IPS DF 19.7 (cell line): ENCODE measurements around the gene TMIGD1.

Source experiments
- DNase-seq: peaks from one replicate; pipeline ENCODE4 v3.0.0-alpha.2; 2013; ENCODE audit warnings: low read depth, low spot score

The TMIGD1 gene

DNA sequence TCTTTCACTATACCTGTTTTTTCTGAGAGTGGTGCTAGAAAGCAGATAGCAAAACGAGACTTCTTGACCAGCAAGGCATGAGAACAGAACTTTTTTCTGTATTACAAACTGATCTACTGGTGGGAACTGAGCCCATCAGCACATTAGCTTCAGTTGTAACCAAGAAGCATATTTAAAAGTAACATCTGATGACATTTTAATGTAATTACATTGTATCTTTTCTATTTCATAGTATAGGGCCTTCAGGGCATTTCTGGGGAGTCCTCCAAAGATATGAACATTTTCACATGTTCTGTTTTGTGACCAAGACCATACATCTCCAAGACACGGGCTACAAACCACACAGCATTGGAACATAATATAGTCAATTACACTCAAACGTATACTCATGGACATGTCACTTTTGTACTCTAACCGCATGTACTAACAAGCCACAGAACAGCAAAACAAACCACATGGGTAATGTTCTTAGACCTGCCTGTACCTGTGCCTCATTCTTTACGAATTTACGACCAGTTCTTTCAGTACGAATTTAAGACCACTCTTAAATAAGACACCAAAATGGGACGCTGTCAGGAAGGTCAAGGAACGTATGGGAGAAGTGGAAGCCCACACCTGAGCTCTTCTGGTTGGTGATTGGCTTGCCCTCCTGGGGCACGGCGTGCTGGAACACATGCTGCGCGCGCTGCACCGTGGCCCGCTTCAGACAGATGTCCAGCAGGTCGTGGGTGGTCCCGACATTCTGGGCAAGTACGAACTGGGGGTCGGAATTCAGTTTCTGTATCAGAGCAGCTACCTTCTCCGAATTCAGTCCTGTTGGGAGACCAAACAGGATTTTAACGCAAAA lies 42.9 kb downstream of the TMIGD1 start:
- DNase-seq: no peak

DNA sequence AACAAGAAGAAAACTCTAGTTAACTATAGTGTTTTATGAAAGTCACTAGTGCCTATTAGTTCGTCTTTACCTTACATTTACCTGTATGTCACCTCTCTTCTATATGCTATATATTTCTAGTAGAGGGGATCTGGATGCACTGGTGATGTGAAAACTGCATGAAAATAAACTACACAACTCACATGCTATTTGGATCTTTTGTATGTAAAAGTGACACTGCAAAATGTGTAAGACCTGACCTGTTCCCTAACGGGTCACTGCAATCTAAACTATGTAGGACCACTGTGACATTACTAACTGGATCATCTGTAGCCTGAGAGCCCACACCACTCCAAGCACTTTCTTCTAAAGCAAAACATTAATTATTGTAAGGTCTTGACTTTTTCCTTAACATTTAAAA lies 43.8 kb downstream of the TMIGD1 start:
- no peak for DNase-seq

DNA sequence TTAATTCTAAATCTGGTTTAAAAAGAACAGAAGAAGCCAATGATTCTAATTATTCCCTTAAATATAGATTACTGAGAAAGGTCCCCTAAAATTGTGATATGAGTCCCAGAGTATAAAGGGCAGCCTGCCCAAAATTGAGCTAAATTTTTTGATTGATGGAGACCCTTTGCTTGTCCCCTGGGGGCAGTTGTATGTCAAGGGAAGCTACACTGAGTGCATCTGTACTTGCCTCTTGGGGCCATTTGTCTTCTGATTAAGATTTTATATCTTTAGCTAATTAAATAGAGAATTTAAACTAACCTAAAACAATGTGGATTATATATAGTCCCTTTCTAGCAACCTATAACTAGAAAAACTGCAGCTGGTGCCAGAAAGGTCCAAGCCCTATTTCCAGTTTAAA lies 54.7 kb downstream of the TMIGD1 start:
- no peak for DNase-seq

DNA sequence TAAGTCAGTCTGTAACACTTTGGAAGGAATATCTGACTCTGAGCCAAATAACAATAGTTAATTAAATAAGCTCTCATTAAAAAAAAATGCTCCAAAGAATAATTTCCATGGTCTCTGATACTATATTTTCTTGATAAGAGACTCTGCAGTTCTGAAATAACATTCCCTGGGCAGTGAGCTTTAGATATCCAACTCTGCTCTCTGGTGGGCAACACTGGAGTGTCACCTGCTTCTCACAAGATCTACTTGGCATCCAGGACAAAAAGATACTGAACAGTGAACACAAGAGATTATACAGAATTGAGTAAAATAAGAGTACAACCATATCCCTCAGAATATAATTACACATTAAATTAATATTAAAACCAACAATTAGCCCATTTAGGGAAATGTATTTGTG lies 55.8 kb downstream of the TMIGD1 start:
- no peak for DNase-seq

DNA sequence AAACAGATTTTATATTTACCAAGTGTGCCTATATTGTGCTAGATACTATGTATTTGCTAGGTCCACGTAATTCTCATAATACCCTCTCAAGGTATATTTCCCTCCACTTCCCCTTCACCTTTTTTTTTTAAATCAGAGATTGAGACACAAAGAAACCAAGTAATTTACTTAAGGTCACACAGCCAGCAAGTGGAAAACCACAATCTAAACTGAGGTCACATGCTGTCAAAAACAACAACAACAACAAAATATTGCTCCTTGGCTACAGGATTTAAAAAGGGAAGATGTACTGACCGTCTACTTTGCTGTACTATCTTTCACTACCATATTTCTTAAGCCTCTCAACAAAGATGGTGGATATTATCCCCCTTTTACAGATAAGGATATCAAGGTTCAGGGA lies 57.9 kb downstream of the TMIGD1 start:
- no peak for DNase-seq

DNA sequence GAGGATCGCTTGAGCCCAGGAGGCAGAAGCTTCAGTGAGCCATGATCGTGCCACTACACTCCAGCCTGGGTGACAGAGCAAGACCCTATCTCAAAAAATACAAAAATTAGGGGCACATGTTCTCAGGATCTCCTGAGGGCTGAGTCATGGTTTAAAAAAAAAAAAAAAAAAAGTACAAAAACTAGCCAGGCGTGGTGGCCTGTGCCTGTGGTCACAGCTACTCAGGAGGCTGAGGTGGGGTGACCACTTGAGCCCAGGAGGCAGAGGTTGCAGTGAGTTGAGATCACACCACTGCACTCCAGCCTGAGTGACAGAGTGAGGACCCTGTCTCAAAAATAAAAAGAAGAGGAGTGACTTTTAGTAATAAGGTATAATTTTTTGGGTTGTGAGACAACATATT lies 59.0 kb downstream of the TMIGD1 start:
- no peak for DNase-seq

DNA sequence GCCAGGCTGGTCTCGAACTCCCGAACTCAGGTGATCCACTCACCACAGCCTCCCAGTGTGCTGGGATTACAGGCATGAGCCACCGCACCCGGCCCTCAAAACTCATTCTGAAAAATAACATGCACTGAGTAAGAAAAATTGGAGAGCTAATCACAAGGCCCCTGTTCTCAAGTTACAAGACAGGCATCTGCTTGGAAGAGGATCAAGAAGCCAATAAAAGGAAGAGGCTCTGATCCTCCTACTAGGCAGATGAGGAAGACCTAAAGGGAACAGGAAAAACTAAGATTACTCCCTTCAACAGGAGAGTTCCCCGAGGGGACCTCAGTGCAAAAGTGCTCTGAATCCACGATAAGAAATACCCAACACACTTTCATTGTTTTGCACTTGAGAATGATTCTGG lies 60.5 kb downstream of the TMIGD1 start:
- no peak for DNase-seq

DNA sequence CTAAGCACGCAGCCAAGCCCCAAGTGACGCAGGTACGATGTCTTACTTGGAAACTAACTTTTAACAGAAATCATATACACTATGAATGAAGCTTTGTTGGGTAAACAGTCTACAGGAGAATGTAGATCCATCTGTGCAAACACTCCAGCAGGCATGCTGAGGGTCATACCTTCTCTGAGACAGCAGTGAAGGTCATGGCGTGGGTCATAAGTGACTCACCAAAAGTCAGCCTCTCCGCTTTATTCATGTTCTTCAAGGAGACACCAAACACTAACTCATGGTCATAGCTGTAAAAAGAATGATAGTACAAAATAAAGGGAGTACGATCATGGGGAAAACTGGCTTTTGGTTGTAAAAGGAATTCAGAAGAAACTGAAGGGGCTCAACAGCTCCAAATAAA lies 62.8 kb downstream of the TMIGD1 start:
- DNase-seq: no peak

DNA sequence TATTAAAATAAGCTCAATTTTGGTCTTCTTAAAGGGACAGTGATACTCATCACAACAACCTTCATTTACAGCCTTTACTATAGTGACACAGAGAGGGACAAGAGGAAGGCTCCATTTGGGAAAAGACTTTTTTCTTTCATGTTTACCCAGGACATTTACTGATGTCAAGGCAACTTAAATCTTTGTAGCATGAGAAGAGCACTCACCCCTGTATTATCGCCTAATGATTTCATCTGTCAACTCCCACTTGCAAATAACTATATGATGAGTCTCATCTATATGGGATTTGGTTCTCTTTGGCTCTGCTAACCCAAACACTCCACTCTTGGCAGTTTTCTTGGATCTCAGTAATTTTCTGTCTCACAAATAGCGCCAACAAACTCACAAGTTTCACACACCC lies 66.2 kb downstream of the TMIGD1 start:
- DNase-seq: no peak
